HCT116 (cell line): ENCODE results near the gene IREB2.

Source experiments
- POLR2A ChIP-seq: IDR thresholded peaks from 2 replicates; pipeline ENCODE4 v1.7.0; 2011; ENCODE audit warnings: borderline replicate concordance; ENCODE audit not compliant: insufficient read depth, insufficient read length; ENCODE audit errors: extremely low read depth
- SP1 ChIP-seq: IDR thresholded peaks from 2 replicates; pipeline ENCODE4 v1.6.1; 2012; ENCODE audit warnings: low read depth
- TF ChIP-seq, protein P1 (sequence below), 3 experiments: fragments of 200-600 bp in 1 of 3; sonication (generic) in 1 of 3; IDR thresholded peaks in 2 of 3; conservative IDR thresholded peaks in 1 of 3; 2 replicates each; pipeline ENCODE4 v1.5.1; 2012 to 2017; ENCODE audit warnings: low read depth in 2 of 3, low read length in 2 of 3, antibody characterized with exemption in 1 of 3, borderline replicate concordance in 1 of 3, control low read depth in 1 of 3, mild to moderate bottlenecking in 1 of 3, mixed read lengths in 1 of 3, mixed run types in 1 of 3, moderate library complexity in 1 of 3; ENCODE audit not compliant: insufficient read depth in 1 of 3

DNA sequence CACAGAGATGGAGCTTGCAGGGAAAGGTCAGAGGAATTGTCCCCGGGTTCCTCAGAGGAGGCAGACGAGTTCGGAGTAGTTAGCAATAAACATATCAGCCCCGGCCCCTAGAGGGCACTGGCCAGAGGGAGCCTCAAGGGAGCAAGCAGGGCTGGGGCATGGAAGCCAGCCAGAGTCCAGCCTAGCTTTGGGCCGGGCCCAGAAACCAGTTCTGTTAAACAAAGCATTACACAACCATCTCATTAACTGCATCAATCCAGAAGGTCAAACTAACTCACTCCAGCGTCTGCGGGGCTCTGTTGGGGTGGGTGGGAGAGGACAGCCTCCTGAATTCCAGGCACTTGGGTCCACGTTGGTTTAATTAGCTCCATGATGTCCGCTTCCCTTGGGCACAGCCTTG is 41.0 kb upstream of the IREB2 start:
- no peak for TF ChIP-seq SP1
- TF ChIP-seq, protein P1, sequence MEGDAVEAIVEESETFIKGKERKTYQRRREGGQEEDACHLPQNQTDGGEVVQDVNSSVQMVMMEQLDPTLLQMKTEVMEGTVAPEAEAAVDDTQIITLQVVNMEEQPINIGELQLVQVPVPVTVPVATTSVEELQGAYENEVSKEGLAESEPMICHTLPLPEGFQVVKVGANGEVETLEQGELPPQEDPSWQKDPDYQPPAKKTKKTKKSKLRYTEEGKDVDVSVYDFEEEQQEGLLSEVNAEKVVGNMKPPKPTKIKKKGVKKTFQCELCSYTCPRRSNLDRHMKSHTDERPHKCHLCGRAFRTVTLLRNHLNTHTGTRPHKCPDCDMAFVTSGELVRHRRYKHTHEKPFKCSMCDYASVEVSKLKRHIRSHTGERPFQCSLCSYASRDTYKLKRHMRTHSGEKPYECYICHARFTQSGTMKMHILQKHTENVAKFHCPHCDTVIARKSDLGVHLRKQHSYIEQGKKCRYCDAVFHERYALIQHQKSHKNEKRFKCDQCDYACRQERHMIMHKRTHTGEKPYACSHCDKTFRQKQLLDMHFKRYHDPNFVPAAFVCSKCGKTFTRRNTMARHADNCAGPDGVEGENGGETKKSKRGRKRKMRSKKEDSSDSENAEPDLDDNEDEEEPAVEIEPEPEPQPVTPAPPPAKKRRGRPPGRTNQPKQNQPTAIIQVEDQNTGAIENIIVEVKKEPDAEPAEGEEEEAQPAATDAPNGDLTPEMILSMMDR (IDR thresholded peaks at IDR 0.05 in 2 of 3, conservative IDR thresholded peaks at IDR 0.05 in 1 of 3; ENCODE audit: borderline replicate concordance in 1 of 3, insufficient read depth in 1 of 3, low read depth in 2 of 3, low read length in 2 of 3) = peak in 2 of 3 experiments; percentile 54 to 57; a peak in 4 of 6 replicates
- TF ChIP-seq POLR2A = no peak
